Sigmoid colon (tissue), 7 donors: Measurements from ENCODE around the gene NPTX2. TPM values are rescaled to one million over a fixed set of nuclear protein-coding genes. Genes with fewer than 3 reads are reported as not detected.

ENCODE experiments used
- DNase-seq: peaks from one replicate; pipeline ENCODE4 v3.0.0-alpha.2; 2019
- H3K27ac ChIP-seq, 4 donors: fragments of 200-600 bp; sonication (generic); one replicate each; pipeline ENCODE4 v1.5.1; 2016 to 2019; ENCODE audit warnings: mild to moderate bottlenecking in 1 of 4
- H3K27me3 ChIP-seq, 3 donors: fragments of 200-600 bp; sonication (generic); one replicate each; pipeline ENCODE4 v1.5.1; 2019; ENCODE audit warnings: mild to moderate bottlenecking in 1 of 3
- H3K36me3 ChIP-seq, 4 donors: fragments of 200-600 bp; sonication (generic); one replicate each; pipeline ENCODE4 v1.5.1; 2016 to 2019
- H3K4me1 ChIP-seq, 4 donors: fragments of 200-600 bp; sonication (generic); one replicate each; pipeline ENCODE4 v1.5.1; 2017 to 2019
- H3K4me3 ChIP-seq, 4 donors: fragments of 200-600 bp; sonication (generic); one replicate each; pipeline ENCODE4 v1.5.1; 2017 to 2019; ENCODE audit warnings: mild to moderate bottlenecking in 2 of 4, moderate library complexity in 1 of 4
- H3K9me3 ChIP-seq, 4 donors: fragments of 200-600 bp in 3 of 4; sonication (generic) in 3 of 4; one replicate each; pipeline versions ENCODE4 v1.5.1 to v1.6.1; 2013 to 2019
- EP300 ChIP-seq, 4 donors: sonication (generic); formaldehyde crosslinking; IDR thresholded peaks; one replicate each; pipeline ENCODE4 v1.6.1; 2017; ENCODE audit warnings: antibody characterized with exemption in 4 of 4
- POLR2A ChIP-seq, 2 donors: fragments of 450-650 bp; IDR thresholded peaks; one replicate each; pipeline ENCODE4 v1.6.1; 2016; ENCODE audit warnings: antibody characterized with exemption in 2 of 2, mild to moderate bottlenecking in 2 of 2, moderate library complexity in 2 of 2
- POLR2AphosphoS5 ChIP-seq, 4 donors: sonication (generic); formaldehyde crosslinking; IDR thresholded peaks; one replicate each; pipeline ENCODE4 v1.6.1; 2017; ENCODE audit warnings: antibody characterized with exemption in 4 of 4
- WGBS, 2 donors: extraction: QIAGEN DNeasy Blood & Tissue Kit; methylation state at CpG; one replicate each; pipeline ENCODE4 v1.1.7; 2013; 5-methylcytosine and 5-hydroxymethylcytosine counted together
- intact Hi-C: fragments of 100-400 bp; cut with DNase I; formaldehyde crosslinking; loops from one replicate; pipeline ENCODE4 v1.15.1; 2023
- polyA plus RNA-seq, 3 donors: library from polyadenylated mRNA; stranded (reverse); fragments of 200-250 nt; gene quantifications; one replicate each; pipeline ENCODE4 v1.2.3, GENCODE V29; 2013
- total RNA-seq, 4 donors: library from RNA; depleted of rRNA; stranded (reverse); fragments of >200 nt; gene quantifications; one replicate each; pipeline ENCODE4 v1.1.0, GENCODE V29; 2016
- TF ChIP-seq, protein P1 (sequence below), 4 experiments: fragments of 450-650 bp in 3 of 4; fragments of 200-600 bp in 1 of 4; IDR thresholded peaks; one replicate each; pipeline ENCODE4 v1.5.1; 2016 to 2019; ENCODE audit warnings: antibody characterized with exemption in 4 of 4, mild to moderate bottlenecking in 3 of 4, moderate library complexity in 2 of 4
- donor health status: healthy with polysubstance abuse.
- donor health status: Bipolar disorder and iron deficiency.
- donor health status: healthy.

The NPTX2 gene
- total and polyA plus RNA-seq, 7 donors = 0.23 to 21.8 (median 8.1) TPM

DNA sequence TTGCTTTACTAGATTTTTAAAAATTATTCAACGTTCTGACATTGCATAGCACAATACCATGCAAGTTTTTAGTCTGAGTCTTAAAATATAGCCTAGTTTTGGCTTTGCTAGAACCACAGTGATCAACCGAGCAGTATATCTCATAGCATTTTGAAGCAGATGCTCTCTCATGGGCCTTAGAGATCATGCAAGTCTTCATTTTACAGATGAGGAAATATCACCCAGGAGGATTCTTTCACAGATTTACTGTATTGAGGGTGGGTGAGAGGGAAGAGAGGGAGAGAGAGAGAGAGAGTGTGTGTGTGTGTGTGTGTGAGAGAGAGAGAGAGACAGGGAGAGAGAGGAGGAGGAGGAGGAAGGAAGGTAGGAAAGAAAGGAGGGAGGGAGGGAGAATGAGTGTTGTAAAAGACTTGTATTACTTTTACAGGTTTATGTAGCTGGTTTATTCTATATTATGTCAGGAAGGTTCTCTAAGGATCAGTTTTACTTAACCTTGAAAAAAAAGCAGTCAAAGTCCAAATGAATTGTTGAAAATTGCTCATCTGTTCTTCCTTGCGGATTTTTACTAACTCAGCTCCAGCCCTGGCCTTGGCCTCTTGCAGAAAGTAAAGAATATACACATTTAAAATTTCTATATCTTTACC, 14.2 kb upstream of the NPTX2 start:
- no peak for TF ChIP-seq POLR2A (IDR thresholded peaks at IDR 0.05)
- TF ChIP-seq POLR2AphosphoS5 (IDR thresholded peaks at IDR 0.05) = no peak
- TF ChIP-seq EP300 (IDR thresholded peaks at IDR 0.05) = no peak
- TF ChIP-seq, protein P1, sequence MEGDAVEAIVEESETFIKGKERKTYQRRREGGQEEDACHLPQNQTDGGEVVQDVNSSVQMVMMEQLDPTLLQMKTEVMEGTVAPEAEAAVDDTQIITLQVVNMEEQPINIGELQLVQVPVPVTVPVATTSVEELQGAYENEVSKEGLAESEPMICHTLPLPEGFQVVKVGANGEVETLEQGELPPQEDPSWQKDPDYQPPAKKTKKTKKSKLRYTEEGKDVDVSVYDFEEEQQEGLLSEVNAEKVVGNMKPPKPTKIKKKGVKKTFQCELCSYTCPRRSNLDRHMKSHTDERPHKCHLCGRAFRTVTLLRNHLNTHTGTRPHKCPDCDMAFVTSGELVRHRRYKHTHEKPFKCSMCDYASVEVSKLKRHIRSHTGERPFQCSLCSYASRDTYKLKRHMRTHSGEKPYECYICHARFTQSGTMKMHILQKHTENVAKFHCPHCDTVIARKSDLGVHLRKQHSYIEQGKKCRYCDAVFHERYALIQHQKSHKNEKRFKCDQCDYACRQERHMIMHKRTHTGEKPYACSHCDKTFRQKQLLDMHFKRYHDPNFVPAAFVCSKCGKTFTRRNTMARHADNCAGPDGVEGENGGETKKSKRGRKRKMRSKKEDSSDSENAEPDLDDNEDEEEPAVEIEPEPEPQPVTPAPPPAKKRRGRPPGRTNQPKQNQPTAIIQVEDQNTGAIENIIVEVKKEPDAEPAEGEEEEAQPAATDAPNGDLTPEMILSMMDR (IDR thresholded peaks at IDR 0.05) = no peak
- no peaks in the 10 kb centered on the region for H3K27me3 ChIP-seq
- no peak overlapping the region for H3K4me3 ChIP-seq
- 57 to 67% methylated on average over 3 of the region's 3 CpGs for WGBS, 2 donors
- H3K27ac ChIP-seq = no peak overlapping the region
- no peaks in the 10 kb centered on the region for H3K36me3 ChIP-seq
- no peak for DNase-seq
- intact Hi-C loops = no loop called here
- no peaks in the 10 kb centered on the region for H3K4me1 ChIP-seq
- peaks cover 0 to 2% (median 0%) of the 10 kb centered on the region in 4 donors for H3K9me3 ChIP-seq

DNA sequence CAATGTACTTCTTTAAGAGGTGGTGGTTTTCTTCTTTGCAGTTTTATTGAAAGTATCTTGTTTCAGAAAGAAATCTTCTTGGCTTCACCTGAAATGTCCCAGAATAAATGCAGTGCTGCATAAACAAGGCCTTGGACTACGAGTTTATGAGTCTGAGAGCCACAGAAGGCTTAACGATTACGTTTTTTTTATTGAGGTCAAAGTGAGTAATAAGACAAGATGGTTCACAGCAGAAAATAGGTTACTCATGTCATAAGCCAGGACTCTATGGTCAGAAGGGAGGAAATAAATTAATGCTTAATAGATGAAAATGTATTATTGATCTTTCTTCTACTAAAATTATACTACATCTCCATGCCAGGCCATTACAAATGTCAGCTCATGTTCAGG, 13.7 kb upstream of the NPTX2 start:
- H3K27ac ChIP-seq = no peak overlapping the region
- intact Hi-C loops = no loop called here
- no peak for DNase-seq

DNA sequence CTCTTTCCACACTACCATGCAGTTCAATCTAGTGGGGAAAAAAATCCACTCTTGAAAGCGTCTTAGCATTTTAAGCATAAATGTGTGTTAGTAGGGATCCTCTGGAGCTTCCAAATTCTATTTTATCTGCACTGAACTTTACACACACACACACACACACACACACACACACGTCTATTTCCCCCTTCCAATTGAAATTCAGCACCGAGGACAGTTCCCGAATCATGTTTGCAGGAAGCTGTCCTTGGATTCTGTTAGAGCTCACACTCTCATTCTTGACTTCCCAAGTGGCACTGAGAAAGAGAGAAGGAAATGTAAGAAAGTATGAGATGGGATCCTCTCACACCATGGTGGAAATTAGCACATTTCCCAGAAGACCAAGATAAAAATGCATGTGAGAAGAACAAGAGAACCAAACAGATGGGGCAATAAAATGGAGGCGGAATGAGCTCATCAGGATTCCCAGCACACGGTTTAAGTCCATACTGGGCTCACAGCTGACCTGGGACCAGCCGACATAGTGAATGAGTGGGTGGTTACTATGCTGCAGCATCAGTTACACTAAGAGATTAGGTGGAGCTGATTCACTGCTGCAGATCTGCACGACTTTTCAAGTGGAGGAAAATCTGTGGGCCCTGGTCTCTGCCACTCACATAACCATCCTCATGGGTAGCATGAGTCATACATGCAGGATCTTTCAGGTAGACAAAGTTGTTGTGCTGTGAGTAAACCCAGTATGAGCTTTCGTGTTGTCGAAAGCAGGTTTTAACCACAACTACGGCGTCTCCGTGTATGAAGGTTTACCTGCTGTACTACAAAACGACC, 3.3 kb upstream of the NPTX2 start:
- H3K9me3 ChIP-seq = no peaks in the 10 kb centered on the region
- peaks cover 0 to 21% (median 18%) of the 10 kb centered on the region in 4 donors for H3K4me1 ChIP-seq
- 54 to 55% methylated on average over 14 of the region's 14 CpGs for WGBS, 2 donors
- H3K4me3 ChIP-seq = no peak overlapping the region
- intact Hi-C loops = no loop called here
- no peak overlapping the region for H3K27ac ChIP-seq
- peaks cover 17 to 52% (median 23%) of the 10 kb centered on the region in 3 donors for H3K27me3 ChIP-seq
- H3K36me3 ChIP-seq = no peaks in the 10 kb centered on the region
- TF ChIP-seq POLR2A (IDR thresholded peaks at IDR 0.05) = no peak
- TF ChIP-seq EP300 (IDR thresholded peaks at IDR 0.05) = no peak
- no peak for TF ChIP-seq POLR2AphosphoS5 (IDR thresholded peaks at IDR 0.05)
- TF ChIP-seq, protein P1 (IDR thresholded peaks at IDR 0.05) = no peak
- no peak for DNase-seq

More for the DNA sequence above, 13.7 kb upstream of the NPTX2 start:
- Histone ChIP-seq H3K27me3 (no peaks in the 10 kb centered on the region), H3K36me3 (no peaks in the 10 kb centered on the region), H3K9me3 (peaks cover 0 to 2% (median 0%) of the 10 kb centered on the region in 4 donors), H3K4me1 (no peaks in the 10 kb centered on the region), H3K4me3 (no peak overlapping the region)
- 7 to 40% methylated on average over 3 of the region's 3 CpGs for WGBS, 2 donors
- TF ChIP-seq EP300 (IDR thresholded peaks at IDR 0.05) = no peak

DNA sequence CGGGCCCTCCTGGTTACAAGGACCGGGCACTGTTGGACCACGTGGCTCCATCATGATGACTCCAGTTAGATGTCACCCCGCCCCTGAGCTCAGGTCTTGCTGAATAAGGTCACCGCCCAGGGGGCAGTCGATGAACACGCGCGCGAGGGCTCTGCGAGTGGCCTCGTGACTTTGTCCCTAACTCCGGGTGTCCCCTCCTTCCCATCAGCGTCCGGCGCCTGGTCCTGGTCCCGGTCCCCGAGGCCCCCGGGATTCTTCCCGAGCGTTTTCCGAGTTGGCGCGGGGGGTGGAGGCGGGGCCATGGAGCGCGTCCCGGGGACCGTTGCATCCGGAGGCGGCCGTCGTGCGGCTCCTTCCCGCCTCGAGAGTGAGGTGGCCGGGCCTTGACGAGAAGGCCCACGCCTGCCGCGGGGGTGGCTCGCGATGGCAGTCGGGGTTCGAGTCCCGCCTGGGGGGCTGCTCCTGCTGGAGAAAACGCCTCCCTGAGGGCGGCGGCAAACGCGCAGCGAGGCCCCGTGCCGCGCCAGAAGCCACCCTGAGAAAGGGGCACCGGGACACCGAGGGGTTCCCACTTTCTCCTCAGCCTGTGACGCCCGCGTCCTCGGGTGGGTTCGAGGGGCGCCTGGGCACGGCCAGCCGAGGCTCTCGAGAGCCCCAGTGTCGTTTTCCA, 569 bp upstream of the NPTX2 start:
- peaks cover 0 to 31% (median 20%) of the 10 kb centered on the region in 4 donors for H3K4me1 ChIP-seq
- H3K4me3 ChIP-seq = peak overlapping the region in 3 of 4 donors; percentile 38 to 44 (median 42)
- H3K9me3 ChIP-seq = no peaks in the 10 kb centered on the region
- H3K36me3 ChIP-seq = no peaks in the 10 kb centered on the region
- intact Hi-C loops = no loop called here
- WGBS, 2 donors = 7 to 17% methylated on average over 67 of the region's 67 CpGs
- TF ChIP-seq EP300 (IDR thresholded peaks at IDR 0.05) (no peak), POLR2A (IDR thresholded peaks at IDR 0.05) (no peak), POLR2AphosphoS5 (IDR thresholded peaks at IDR 0.05) (no peak)
- TF ChIP-seq, protein P1 (IDR thresholded peaks at IDR 0.05) = no peak
- H3K27me3 ChIP-seq = peaks cover 21 to 76% (median 23%) of the 10 kb centered on the region in 3 donors
- no peak overlapping the region for H3K27ac ChIP-seq
- no peak for DNase-seq

DNA sequence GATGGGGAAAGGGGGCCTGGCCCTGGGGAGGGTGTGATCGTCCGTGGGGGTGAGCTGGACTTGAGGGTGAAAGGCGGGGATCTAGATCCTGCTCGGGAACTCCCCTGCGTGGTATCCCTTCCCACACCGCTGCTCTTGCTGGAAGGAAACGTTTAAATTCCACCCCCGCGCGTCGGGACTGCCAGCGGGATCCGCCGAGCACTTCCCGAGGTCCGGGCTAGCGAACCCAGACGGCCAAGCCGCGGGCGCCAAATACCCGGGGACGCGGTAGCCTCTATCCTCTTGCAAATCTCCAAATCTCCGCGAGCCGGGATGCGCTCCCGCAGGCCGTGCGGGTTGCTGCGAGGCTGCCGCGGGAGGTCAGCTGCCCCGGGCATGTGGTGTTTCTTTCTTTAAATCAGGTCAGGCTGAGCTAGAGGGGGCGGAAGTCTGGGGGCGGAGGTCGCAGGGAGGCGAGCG, 904 bp downstream of the NPTX2 start:
- H3K36me3 ChIP-seq = no peaks in the 10 kb centered on the region
- WGBS, 2 donors = 6 to 9% methylated on average over 40 of the region's 40 CpGs
- TF ChIP-seq EP300 (IDR thresholded peaks at IDR 0.05) (no peak), POLR2A (IDR thresholded peaks at IDR 0.05) (no peak), POLR2AphosphoS5 (IDR thresholded peaks at IDR 0.05) (no peak)
- TF ChIP-seq, protein P1 (IDR thresholded peaks at IDR 0.05) = no peak
- peaks cover 0 to 31% (median 20%) of the 10 kb centered on the region in 4 donors for H3K4me1 ChIP-seq
- intact Hi-C loops = no loop called here
- no peak overlapping the region for H3K27ac ChIP-seq
- no peaks in the 10 kb centered on the region for H3K9me3 ChIP-seq
- peaks cover 21 to 87% (median 23%) of the 10 kb centered on the region in 3 donors for H3K27me3 ChIP-seq
- H3K4me3 ChIP-seq = peak overlapping the region; percentile 18 to 44 (median 40)
- no peak for DNase-seq
